H1 (cell line): ENCODE measurements around the gene NFATC1. TPM values are rescaled to one million over a fixed set of nuclear protein-coding genes. Genes with fewer than 3 reads are reported as not detected.
A peak's percentile ranks its signal among the peaks of the same experiment; 100 is the strongest.

ENCODE experiments used
- CTCF ChIA-PET: fragments of 300-600 bp; sonication (Branson Sonifier 250); formaldehyde crosslinking; loops from one replicate; lab custom pipeline; 2021; ENCODE audit not compliant: partially characterized antibody; lab: Charles Lee
- POLR2A ChIA-PET: fragments of 300-600 bp; sonication (Branson Sonifier 250); formaldehyde crosslinking; loops from one replicate; lab custom pipeline; 2021; ENCODE audit warnings: inconsistent platforms; ENCODE audit not compliant: partially characterized antibody; lab: Charles Lee
- DNase-seq, 2 experiments: peaks; one replicate each; pipeline versions ENCODE4 v3.0.0 to v3.0.0-alpha.2; 2010 to 2022; ENCODE audit warnings: low spot score in 2 of 2, low read depth in 1 of 2, mixed read lengths in 1 of 2
- FAIRE-seq: peaks from 2 replicates; lab custom pipeline; 2011; peaks lifted over from hg19 to GRCh38; lab: Jason Lieb, UNC
- H2AFZ ChIP-seq: 2 replicates; pipeline ENCODE4 v1.8.1; 2012; ENCODE audit warnings: low read length, inconsistent platforms
- H2AK5ac ChIP-seq: 2 replicates; pipeline ENCODE4 v1.6.1; 2013; ENCODE audit warnings: low read depth, low read length
- H2BK120ac ChIP-seq: replicated peaks from 2 replicates; pipeline ENCODE3; 2013; ENCODE audit warnings: low read depth, low read length, inconsistent platforms
- H2BK12ac ChIP-seq: 2 replicates; pipeline ENCODE4 v1.6.1; 2013; ENCODE audit warnings: low read depth, low read length
- H2BK15ac ChIP-seq: 2 replicates; pipeline ENCODE4 v1.6.1; 2013; ENCODE audit warnings: low read length
- H2BK20ac ChIP-seq: 2 replicates; pipeline ENCODE4 v1.6.1; 2013; ENCODE audit warnings: low read length
- H2BK5ac ChIP-seq: 2 replicates; pipeline ENCODE4 v1.6.1; 2013; ENCODE audit warnings: low read depth, low read length
- H3K14ac ChIP-seq: 2 replicates; pipeline ENCODE4 v1.6.1; 2013; ENCODE audit warnings: inconsistent platforms; ENCODE audit not compliant: insufficient read length
- H3K18ac ChIP-seq: 2 replicates; pipeline ENCODE4 v1.6.1; 2013; ENCODE audit warnings: low read length; ENCODE audit errors: extremely low read depth
- H3K23ac ChIP-seq: 2 replicates; pipeline ENCODE4 v1.6.1; 2013; ENCODE audit warnings: inconsistent platforms; ENCODE audit not compliant: insufficient read length
- H3K23me2 ChIP-seq: 2 replicates; pipeline ENCODE4 v1.6.1; 2013; ENCODE audit warnings: low read depth, low read length
- H3K27ac ChIP-seq: 2 replicates; pipeline ENCODE4 v1.6.1; 2011; ENCODE audit warnings: low read depth, low read length, inconsistent platforms
- H3K27me3 ChIP-seq, 4 experiments: replicated peaks in 1 of 4; 1 replicate in 1 of 4; 2 replicates in 3 of 4; pipeline versions ENCODE4 v1.6.1 to v1.8.1; 2011 to 2013; ENCODE audit warnings: low read length in 3 of 4, mild to moderate bottlenecking in 3 of 4, inconsistent platforms in 2 of 4, mixed read lengths in 2 of 4, moderate library complexity in 1 of 4; ENCODE audit not compliant: control insufficient read depth in 3 of 4, insufficient read depth in 3 of 4; ENCODE audit errors: extremely low read depth in 1 of 4
- H3K36me3 ChIP-seq, 4 experiments: 2 replicates each; pipeline versions ENCODE4 v1.6.1 to v1.8.1; 2011 to 2013; ENCODE audit warnings: mild to moderate bottlenecking in 4 of 4, low read length in 3 of 4, moderate library complexity in 2 of 4, control low read depth in 1 of 4, inconsistent platforms in 1 of 4; ENCODE audit not compliant: insufficient read depth in 4 of 4, control insufficient read depth in 2 of 4
- H3K4ac ChIP-seq: replicated peaks from 2 replicates; pipeline ENCODE3; 2013; ENCODE audit warnings: low read length, low read depth, mixed read lengths, inconsistent platforms; ENCODE audit not compliant: insufficient read length
- H3K4me1 ChIP-seq, 4 experiments: replicated peaks in 1 of 4; 1 replicate in 1 of 4; 2 replicates in 3 of 4; pipeline versions ENCODE4 v1.6.1 to v1.8.1; 2011 to 2013; ENCODE audit warnings: low read length in 3 of 4, inconsistent platforms in 2 of 4, mixed read lengths in 1 of 4; ENCODE audit not compliant: insufficient read depth in 4 of 4, control insufficient read depth in 3 of 4
- H3K4me2 ChIP-seq, 2 experiments: 2 replicates each; pipeline versions ENCODE4 v1.6.1 to v1.8.1; 2011 to 2013; ENCODE audit warnings: low read depth in 2 of 2, low read length in 2 of 2, control low read depth in 1 of 2, inconsistent platforms in 1 of 2, mild to moderate bottlenecking in 1 of 2; ENCODE audit not compliant: insufficient read depth in 1 of 2
- H3K4me3 ChIP-seq, 4 experiments: fragments of 200-600, 300-600 bp in 1 of 4; sonication (generic), shearing (Covaris generic), sonication (Bioruptor Twin) in 1 of 4; 2 replicates each; pipeline versions ENCODE4 v1.5.1 to v1.8.1; 2011 to 2016; ENCODE audit warnings: low read length in 4 of 4, low read depth in 3 of 4, control low read depth in 2 of 4, inconsistent platforms in 2 of 4, mild to moderate bottlenecking in 2 of 4, mixed read lengths in 1 of 4, moderate library complexity in 1 of 4; ENCODE audit not compliant: insufficient read depth in 2 of 4; ENCODE audit errors: extremely low read depth in 1 of 4
- H3K56ac ChIP-seq: replicated peaks from 2 replicates; pipeline ENCODE3; 2013; ENCODE audit warnings: low read depth, mild to moderate bottlenecking, mixed read lengths, low read length, inconsistent platforms; ENCODE audit not compliant: insufficient read length
- H3K79me1 ChIP-seq: 2 replicates; pipeline ENCODE4 v1.6.1; 2013; ENCODE audit warnings: low read depth, low read length, control low read depth
- H3K79me2 ChIP-seq, 2 experiments: 2 replicates each; pipeline versions ENCODE4 v1.6.1 to v1.8.1; 2012 to 2013; ENCODE audit warnings: low read length in 2 of 2, mild to moderate bottlenecking in 2 of 2, inconsistent platforms in 1 of 2; ENCODE audit not compliant: insufficient read depth in 2 of 2, control insufficient read depth in 1 of 2
- H3K9ac ChIP-seq, 4 experiments: replicated peaks in 1 of 4; 1 replicate in 1 of 4; 2 replicates in 3 of 4; pipeline versions ENCODE4 v1.6.1 to v1.8.1; 2011 to 2013; ENCODE audit warnings: low read depth in 3 of 4, low read length in 3 of 4, control low read depth in 2 of 4, mild to moderate bottlenecking in 2 of 4, moderate library complexity in 2 of 4, inconsistent platforms in 1 of 4; ENCODE audit errors: extremely low read depth in 1 of 4
- H3K9me3 ChIP-seq, 2 experiments: 2 replicates each; pipeline versions ENCODE4 v1.6.1 to v1.8.1; 2012 to 2013; ENCODE audit warnings: mild to moderate bottlenecking in 2 of 2, moderate library complexity in 2 of 2, control low read depth in 1 of 2, inconsistent platforms in 1 of 2, low read depth in 1 of 2, low read length in 1 of 2, mixed read lengths in 1 of 2; ENCODE audit not compliant: insufficient read depth in 2 of 2
- H4K20me1 ChIP-seq, 2 experiments: replicated peaks in 1 of 2; 2 replicates each; pipeline versions ENCODE3 to v1.8.1; 2011 to 2013; ENCODE audit warnings: inconsistent platforms in 2 of 2, low read length in 2 of 2, mild to moderate bottlenecking in 1 of 2; ENCODE audit not compliant: insufficient read depth in 2 of 2, control insufficient read depth in 1 of 2
- H4K5ac ChIP-seq: 2 replicates; pipeline ENCODE4 v1.6.1; 2013; ENCODE audit warnings: low read length, low read depth, mixed read lengths, inconsistent platforms; ENCODE audit not compliant: insufficient read length
- H4K8ac ChIP-seq: 2 replicates; pipeline ENCODE4 v1.8.0; 2013; ENCODE audit warnings: mild to moderate bottlenecking, moderate library complexity, low read length, inconsistent platforms; ENCODE audit not compliant: insufficient read depth; ENCODE audit errors: extremely low read depth
- H4K91ac ChIP-seq: replicated peaks from 2 replicates; pipeline ENCODE3; 2013; ENCODE audit warnings: low read length, mixed read lengths, inconsistent platforms; ENCODE audit not compliant: insufficient read length
- CTCF ChIP-seq, 3 experiments: IDR thresholded peaks; 1 replicate in 2 of 3; 2 replicates in 1 of 3; pipeline versions ENCODE4 v1.5.1 to v1.6.1; 2011; ENCODE audit warnings: low read length in 3 of 3, mild to moderate bottlenecking in 3 of 3, inconsistent platforms in 2 of 3, low read depth in 1 of 3, moderate library complexity in 1 of 3; ENCODE audit not compliant: insufficient read depth in 1 of 3; ENCODE audit errors: control extremely low read depth in 1 of 3
- JUN ChIP-seq: IDR thresholded peaks from 2 replicates; pipeline ENCODE4 v1.6.1; 2011; ENCODE audit warnings: low read depth, mild to moderate bottlenecking, improper control_type of control experiment, low read length
- RAD21 ChIP-seq, 2 experiments: IDR thresholded peaks in 1 of 2; conservative IDR thresholded peaks in 1 of 2; 2 replicates each; pipeline ENCODE4 v1.6.1; 2011; ENCODE audit warnings: low read depth in 2 of 2, low read length in 2 of 2, improper control_type of control experiment in 1 of 2, inconsistent platforms in 1 of 2, mild to moderate bottlenecking in 1 of 2, moderate library complexity in 1 of 2
- RXRA ChIP-seq: IDR thresholded peaks from 2 replicates; pipeline ENCODE4 v1.6.1; 2011; ENCODE audit warnings: low read depth, mild to moderate bottlenecking, low read length, moderate library complexity; ENCODE audit not compliant: insufficient read depth
- SAP30 ChIP-seq: fragments of 300-600 bp; sonication (generic); IDR thresholded peaks from 2 replicates; pipeline ENCODE4 v1.7.1; 2012; ENCODE audit warnings: low read length, moderate library complexity, mild to moderate bottlenecking, inconsistent platforms; ENCODE audit not compliant: insufficient read depth, insufficient replicate concordance
- WGBS, 2 experiments: shearing (Covaris generic) in 1 of 2; methylation state at CpG; one replicate each; pipeline versions ENCODE4 v1.1.6 to v1.1.7; 2013 to 2015; ENCODE audit warnings: low lambda C conversion rate in 2 of 2, mixed read lengths in 2 of 2, inconsistent platforms in 1 of 2, low coverage in 1 of 2, missing lambda C conversion rate in 1 of 2; ENCODE audit not compliant: insufficient replicate concordance in 2 of 2, insufficient coverage in 1 of 2, insufficient read length in 1 of 2; ENCODE audit errors: extremely low coverage in 1 of 2, missing lambda C conversion rate in 1 of 2; 5-methylcytosine and 5-hydroxymethylcytosine counted together
- polyA plus RNA-seq, 7 experiments: library from polyadenylated mRNA; depleted of rRNA in 3 of 7; stranded (reverse) in 5 of 7; unstranded in 2 of 7; fragments of >200 nt in 5 of 7; fragments of 200-250 nt in 2 of 7; gene quantifications; 1 replicate in 5 of 7; 2 replicates in 1 of 7; 4 replicates in 1 of 7; pipeline versions ENCODE4 v1.2.1 to v1.2.3, GENCODE V29; 2011 to 2013; ENCODE audit warnings: missing spikeins in 2 of 7, mixed read lengths in 2 of 7
- total RNA-seq: library from RNA; stranded (reverse); fragmentation: NEBNext Ultra II Directional; extraction: Animal tissue kit (Norgen Biotek cat#: 25700); gene quantifications from 2 replicates; pipeline ENCODE4 v1.2.1, GENCODE V29; 2021

Gene NFATC1
- total and polyA plus RNA-seq, 2 of the 8 experiments (the other 6 are each of a cell fraction or from before 2014, with no cell fraction given) = 2.0 to 6.6 TPM

GRCh38 chr18:79403723-79404566, 8.2 kb downstream of the NFATC1 start:
- H2BK120ac ChIP-seq = no peak overlapping the region
- no peak overlapping the region for H3K9ac ChIP-seq
- H3K27ac ChIP-seq = no peak overlapping the region
- peaks cover 8% of the 10 kb centered on the region; the same call in 1 of the 2 replicates for H3K23me2 ChIP-seq
- H3K14ac ChIP-seq = no peak overlapping the region
- H3K27me3 ChIP-seq = peaks cover 6 to 9% (median 9%) of the 10 kb centered on the region in 4 experiments
- no peak overlapping the region for H2BK5ac ChIP-seq
- no peak overlapping the region for H3K23ac ChIP-seq
- H3K4me2 ChIP-seq = no peak overlapping the region
- no peak overlapping the region for H2BK15ac ChIP-seq
- H3K4ac ChIP-seq = no peak overlapping the region
- H3K36me3 ChIP-seq = no peaks in the 10 kb centered on the region
- H4K5ac ChIP-seq = no peak overlapping the region
- DNase-seq = no peak
- CTCF ChIA-PET = interaction anchor here (0.8 to 2.7 kb wide), 4 partner anchors 25 to 239 kb away, joined by 3 to 8 read pairs (median 4); no protein-coding TSS in a partner anchor
- no peak overlapping the region for H3K56ac ChIP-seq
- peaks cover 0 to 3% of the 10 kb centered on the region in 2 experiments for H4K20me1 ChIP-seq
- POLR2A ChIA-PET = interaction anchor here (0.5 to 0.6 kb wide), 2 partner anchors 16 to 415 kb away, joined by 3 to 4 read pairs; no protein-coding TSS in a partner anchor
- no peaks in the 10 kb centered on the region for H3K79me1 ChIP-seq
- no peak overlapping the region for H4K91ac ChIP-seq
- no peak overlapping the region for H3K18ac ChIP-seq
- no peaks in the 10 kb centered on the region for H3K79me2 ChIP-seq
- H2BK12ac ChIP-seq = no peak overlapping the region; the same call in 1 of the 2 replicates
- H3K4me3 ChIP-seq = no peak overlapping the region
- H2BK20ac ChIP-seq = no peak overlapping the region
- H3K4me1 ChIP-seq = peaks cover 0 to 2% (median under 1%) of the 10 kb centered on the region in 4 experiments; a peak in 4 of 7 replicates
- H2AK5ac ChIP-seq = no peak overlapping the region
- H3K9me3 ChIP-seq = no peaks in the 10 kb centered on the region
- TF ChIP-seq JUN (no peak), SAP30 (no peak), RXRA (no peak), RAD21 (IDR thresholded peaks at IDR 0.05 in 1 of 2, conservative IDR thresholded peaks at IDR 0.05 in 1 of 2; ENCODE audit: low read depth in 2 of 2, low read length in 2 of 2) (peak; percentile 21 to 24; a peak in 2 of 4 replicates), CTCF (IDR thresholded peaks at IDR 0.05; ENCODE audit: control extremely low read depth in 1 of 3, insufficient read depth in 1 of 3, low read depth in 1 of 3, low read length in 3 of 3) (peak in 1 of 3 experiments; percentile 15; a peak in 1 of 4 replicates)
- peak overlapping the region; percentile 35; the same call in 1 of the 2 replicates for H4K8ac ChIP-seq
- WGBS, 2 experiments = 83% methylated on average over 28 of the region's 31 CpGs; no CpG with 5 or more reads in 1 of the 2 experiments
- FAIRE-seq = no peak
- no peak overlapping the region for H2AFZ ChIP-seq
